ENCODE results near the gene IGLL1. TPM values are rescaled to one million over a fixed set of nuclear protein-coding genes. Genes with fewer than 3 reads are reported as not detected.
A peak's percentile ranks its signal among the peaks of the same experiment; 100 is the strongest.
"Not testable (repeated sequence)": the region's sequence is repeated elsewhere in the genome, so short reads cannot be mapped to it uniquely, and the experiment has no call there.

The IGLL1 gene
- polyA plus RNA-seq, 1 of the 3 experiments (the other 2 are of a cell fraction): not detected

DNA sequence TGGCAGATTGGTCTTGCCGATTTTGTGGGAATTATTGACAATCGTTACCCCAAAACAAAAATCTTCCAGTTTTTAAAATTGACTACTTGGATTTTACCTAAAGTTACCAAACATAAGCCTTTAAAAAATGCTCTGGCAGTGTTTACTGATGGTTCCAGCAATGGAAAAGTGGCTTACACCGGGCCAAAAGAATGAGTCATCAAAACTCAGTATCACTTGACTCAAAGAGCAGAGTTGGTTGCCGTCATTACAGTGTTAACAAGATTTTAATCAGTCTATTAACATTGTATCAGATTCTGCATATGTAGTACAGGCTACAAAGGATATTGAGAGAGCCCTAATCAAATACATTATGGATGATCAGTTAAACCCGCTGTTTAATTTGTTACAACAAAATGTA, 37.2 kb downstream of the IGLL1 start (continued):
- TF ChIP-seq JUND (IDR thresholded peaks at IDR 0.05) (peak; percentile 25; the same call in 1 of the 2 replicates), RFX5 (IDR thresholded peaks at IDR 0.05; ENCODE audit: low read length) (no peak), ELF1 (IDR thresholded peaks at IDR 0.05) (no peak), FOSL2 (IDR thresholded peaks at IDR 0.05; ENCODE audit: borderline replicate concordance, low read depth) (peak; percentile 42; the same call in 1 of the 2 replicates)
- TF ChIP-seq, protein P1, sequence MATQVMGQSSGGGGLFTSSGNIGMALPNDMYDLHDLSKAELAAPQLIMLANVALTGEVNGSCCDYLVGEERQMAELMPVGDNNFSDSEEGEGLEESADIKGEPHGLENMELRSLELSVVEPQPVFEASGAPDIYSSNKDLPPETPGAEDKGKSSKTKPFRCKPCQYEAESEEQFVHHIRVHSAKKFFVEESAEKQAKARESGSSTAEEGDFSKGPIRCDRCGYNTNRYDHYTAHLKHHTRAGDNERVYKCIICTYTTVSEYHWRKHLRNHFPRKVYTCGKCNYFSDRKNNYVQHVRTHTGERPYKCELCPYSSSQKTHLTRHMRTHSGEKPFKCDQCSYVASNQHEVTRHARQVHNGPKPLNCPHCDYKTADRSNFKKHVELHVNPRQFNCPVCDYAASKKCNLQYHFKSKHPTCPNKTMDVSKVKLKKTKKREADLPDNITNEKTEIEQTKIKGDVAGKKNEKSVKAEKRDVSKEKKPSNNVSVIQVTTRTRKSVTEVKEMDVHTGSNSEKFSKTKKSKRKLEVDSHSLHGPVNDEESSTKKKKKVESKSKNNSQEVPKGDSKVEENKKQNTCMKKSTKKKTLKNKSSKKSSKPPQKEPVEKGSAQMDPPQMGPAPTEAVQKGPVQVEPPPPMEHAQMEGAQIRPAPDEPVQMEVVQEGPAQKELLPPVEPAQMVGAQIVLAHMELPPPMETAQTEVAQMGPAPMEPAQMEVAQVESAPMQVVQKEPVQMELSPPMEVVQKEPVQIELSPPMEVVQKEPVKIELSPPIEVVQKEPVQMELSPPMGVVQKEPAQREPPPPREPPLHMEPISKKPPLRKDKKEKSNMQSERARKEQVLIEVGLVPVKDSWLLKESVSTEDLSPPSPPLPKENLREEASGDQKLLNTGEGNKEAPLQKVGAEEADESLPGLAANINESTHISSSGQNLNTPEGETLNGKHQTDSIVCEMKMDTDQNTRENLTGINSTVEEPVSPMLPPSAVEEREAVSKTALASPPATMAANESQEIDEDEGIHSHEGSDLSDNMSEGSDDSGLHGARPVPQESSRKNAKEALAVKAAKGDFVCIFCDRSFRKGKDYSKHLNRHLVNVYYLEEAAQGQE (IDR thresholded peaks at IDR 0.05; ENCODE audit: low read depth, low read length): no peak

DNA sequence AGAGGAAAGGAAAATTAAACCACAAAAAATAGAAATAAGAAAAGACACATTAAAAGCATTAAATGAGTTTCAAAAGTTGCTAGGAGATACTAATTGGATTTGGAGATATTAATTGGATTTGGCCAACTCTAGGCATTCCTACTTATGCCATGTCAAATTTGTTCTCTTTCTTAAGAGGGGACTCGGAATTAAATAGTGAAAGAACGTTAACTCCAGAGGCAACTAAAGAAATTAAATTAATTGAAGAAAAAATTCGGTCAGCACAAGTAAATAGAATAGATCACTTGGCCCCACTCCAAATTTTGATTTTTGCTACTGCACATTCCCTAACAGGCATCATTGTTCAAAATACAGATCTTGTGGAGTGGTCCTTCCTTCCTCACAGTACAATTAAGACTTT, 37.7 kb downstream of the IGLL1 start:
- H2AFZ ChIP-seq (ENCODE audit: low read depth); POLR2A ChIA-PET; H3K36me3 ChIP-seq (replicated peaks in 1 of 2; ENCODE audit: control insufficient read depth in 1 of 2, insufficient read depth in 2 of 2, low read length in 1 of 2); H3K9ac ChIP-seq; H3K4me2 ChIP-seq; DNase-seq; H3K27ac ChIP-seq (ENCODE audit: low read depth in 2 of 2, low read length in 1 of 2); H3K9me2 ChIP-seq; H4K20me1 ChIP-seq (ENCODE audit: insufficient read depth); H3K79me2 ChIP-seq (ENCODE audit: insufficient read depth); H3K9me3 ChIP-seq; H3K4me3 ChIP-seq (ENCODE audit: low read depth in 2 of 2, low read length in 1 of 2); H3F3A ChIP-seq (replicated peaks; ENCODE audit: insufficient read depth); H3K27me3 ChIP-seq (ENCODE audit: insufficient read depth): not testable (repeated sequence)
- peaks cover 5 to 14% of the 10 kb centered on the region in 2 experiments; a peak in 3 of 4 replicates for H3K4me1 ChIP-seq (ENCODE audit: control insufficient read depth in 1 of 2, insufficient read depth in 2 of 2, low read depth in 1 of 2, low read length in 1 of 2)
- WGBS (ENCODE audit: low lambda C conversion rate): 6% methylated on average over 3 of the region's 3 CpGs
- CTCF ChIA-PET: interaction anchor here (1.5 to 4.2 kb wide), 2 partner anchors 42 to 48 kb away, joined by 4 to 49 read pairs; no protein-coding TSS in a partner anchor

DNA sequence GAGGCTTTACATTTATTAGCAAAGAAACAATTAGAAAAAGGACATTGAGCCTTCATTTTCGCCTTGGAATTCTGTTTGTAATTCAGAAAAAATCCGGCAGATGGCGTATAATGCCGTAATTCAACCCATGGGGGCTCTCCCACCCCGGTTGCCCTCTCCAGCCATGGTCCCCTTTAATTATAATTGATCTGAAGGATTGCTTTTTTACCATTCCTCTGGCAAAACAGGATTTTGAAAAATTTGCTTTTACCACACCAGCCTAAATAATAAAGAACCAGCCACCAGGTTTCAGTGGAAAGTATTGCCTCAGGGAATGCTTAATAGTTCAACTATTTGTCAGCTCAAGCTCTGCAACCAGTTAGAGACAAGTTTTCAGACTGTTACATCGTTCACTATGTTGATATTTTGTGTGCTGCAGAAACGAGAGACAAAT, 38.2 kb downstream of the IGLL1 start:
- CTCF ChIA-PET: interaction anchor here (0.9 to 4.2 kb wide), 4 partner anchors 42 to 52 kb away, joined by 3 to 49 read pairs (median 8); no protein-coding TSS in a partner anchor
- TF ChIP-seq RAD21 (IDR thresholded peaks at IDR 0.05; ENCODE audit: low read length) (peak; percentile 67), SMC3 (IDR thresholded peaks at IDR 0.05; ENCODE audit: low read depth, low read length) (peak; percentile 60)
- TF ChIP-seq, protein P2, sequence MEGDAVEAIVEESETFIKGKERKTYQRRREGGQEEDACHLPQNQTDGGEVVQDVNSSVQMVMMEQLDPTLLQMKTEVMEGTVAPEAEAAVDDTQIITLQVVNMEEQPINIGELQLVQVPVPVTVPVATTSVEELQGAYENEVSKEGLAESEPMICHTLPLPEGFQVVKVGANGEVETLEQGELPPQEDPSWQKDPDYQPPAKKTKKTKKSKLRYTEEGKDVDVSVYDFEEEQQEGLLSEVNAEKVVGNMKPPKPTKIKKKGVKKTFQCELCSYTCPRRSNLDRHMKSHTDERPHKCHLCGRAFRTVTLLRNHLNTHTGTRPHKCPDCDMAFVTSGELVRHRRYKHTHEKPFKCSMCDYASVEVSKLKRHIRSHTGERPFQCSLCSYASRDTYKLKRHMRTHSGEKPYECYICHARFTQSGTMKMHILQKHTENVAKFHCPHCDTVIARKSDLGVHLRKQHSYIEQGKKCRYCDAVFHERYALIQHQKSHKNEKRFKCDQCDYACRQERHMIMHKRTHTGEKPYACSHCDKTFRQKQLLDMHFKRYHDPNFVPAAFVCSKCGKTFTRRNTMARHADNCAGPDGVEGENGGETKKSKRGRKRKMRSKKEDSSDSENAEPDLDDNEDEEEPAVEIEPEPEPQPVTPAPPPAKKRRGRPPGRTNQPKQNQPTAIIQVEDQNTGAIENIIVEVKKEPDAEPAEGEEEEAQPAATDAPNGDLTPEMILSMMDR (IDR thresholded peaks at IDR 0.05): peak; percentile 76
- H3K4me2 ChIP-seq; H3K9me3 ChIP-seq; H3K9me2 ChIP-seq; H3K27me3 ChIP-seq (ENCODE audit: insufficient read depth); H4K20me1 ChIP-seq (ENCODE audit: insufficient read depth); POLR2A ChIA-PET; H3K36me3 ChIP-seq (replicated peaks in 1 of 2; ENCODE audit: control insufficient read depth in 1 of 2, insufficient read depth in 2 of 2, low read length in 1 of 2); H3K9ac ChIP-seq; H3K79me2 ChIP-seq (ENCODE audit: insufficient read depth); DNase-seq; H3K27ac ChIP-seq (ENCODE audit: low read depth in 2 of 2, low read length in 1 of 2); H3F3A ChIP-seq (replicated peaks; ENCODE audit: insufficient read depth); H2AFZ ChIP-seq (ENCODE audit: low read depth): not testable (repeated sequence)
- H3K4me3 ChIP-seq (ENCODE audit: low read depth in 2 of 2, low read length in 1 of 2): peak overlapping the region in 1 of 2 experiments; percentile 17; a peak in 1 of 4 replicates
- WGBS (ENCODE audit: low lambda C conversion rate): 5% methylated on average over 7 of the region's 7 CpGs
- H3K4me1 ChIP-seq (ENCODE audit: control insufficient read depth in 1 of 2, insufficient read depth in 2 of 2, low read depth in 1 of 2, low read length in 1 of 2): peaks cover 5 to 14% of the 10 kb centered on the region in 2 experiments; a peak in 3 of 4 replicates

DNA sequence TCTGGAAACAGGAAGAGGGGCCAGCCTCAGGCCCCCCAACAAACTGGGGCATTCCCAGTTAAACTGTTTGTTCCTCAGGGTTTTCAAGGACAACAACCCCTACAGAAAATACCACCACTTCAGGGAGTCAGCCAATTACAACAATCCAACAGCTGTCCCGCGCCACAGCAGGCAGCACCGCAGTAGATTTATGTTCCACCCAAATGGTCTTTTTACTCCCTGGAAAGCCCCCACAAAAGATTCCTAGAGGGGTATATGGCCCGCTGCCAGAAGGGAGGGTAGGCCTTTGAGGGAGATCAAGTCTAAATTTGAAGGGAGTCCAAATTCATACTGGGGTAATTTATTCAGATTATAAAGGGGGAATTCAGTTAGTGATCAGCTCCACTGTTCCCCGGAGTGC, 39.3 kb downstream of the IGLL1 start:
- 40% methylated on average over 5 of the region's 5 CpGs for WGBS (ENCODE audit: low lambda C conversion rate)

DNA sequence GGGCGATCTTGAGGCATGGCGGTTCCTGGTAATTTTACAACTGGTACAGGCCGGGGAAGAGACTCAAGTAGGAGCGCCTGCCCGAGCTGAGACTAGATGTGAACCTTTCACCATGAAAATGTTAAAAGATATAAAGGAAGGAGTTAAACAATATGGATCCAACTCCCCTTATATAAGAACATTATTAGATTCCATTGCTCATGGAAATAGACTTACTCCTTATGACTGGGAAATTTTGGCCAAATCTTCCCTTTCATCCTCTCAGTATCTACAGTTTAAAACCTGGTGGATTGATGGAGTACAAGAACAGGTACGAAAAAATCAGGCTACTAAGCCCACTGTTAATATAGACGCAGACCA, 40.3 kb downstream of the IGLL1 start:
- H3K9me3 ChIP-seq; H3K27ac ChIP-seq (ENCODE audit: low read depth in 2 of 2, low read length in 1 of 2); H2AFZ ChIP-seq (ENCODE audit: low read depth); H3K9me2 ChIP-seq; H3K79me2 ChIP-seq (ENCODE audit: insufficient read depth); H3K9ac ChIP-seq; H4K20me1 ChIP-seq (ENCODE audit: insufficient read depth); H3K27me3 ChIP-seq (ENCODE audit: insufficient read depth); H3F3A ChIP-seq (replicated peaks; ENCODE audit: insufficient read depth); H3K4me2 ChIP-seq; H3K36me3 ChIP-seq (replicated peaks in 1 of 2; ENCODE audit: control insufficient read depth in 1 of 2, insufficient read depth in 2 of 2, low read length in 1 of 2); DNase-seq; POLR2A ChIA-PET: not testable (repeated sequence)
- Histone ChIP-seq H3K4me3 (ENCODE audit: low read depth in 2 of 2, low read length in 1 of 2) (peak overlapping the region in 1 of 2 experiments; percentile 41; a peak in 1 of 4 replicates), H3K4me1 (ENCODE audit: control insufficient read depth in 1 of 2, insufficient read depth in 2 of 2, low read depth in 1 of 2, low read length in 1 of 2) (peaks cover 5 to 14% of the 10 kb centered on the region in 2 experiments; a peak in 3 of 4 replicates)
- WGBS (ENCODE audit: low lambda C conversion rate): 30% methylated on average over 6 of the region's 7 CpGs
- CTCF ChIA-PET: interaction anchor here (0.6 to 4.2 kb wide), 10 partner anchors 9 to 580 kb away, joined by 3 to 49 read pairs (median 6); no protein-coding TSS in a partner anchor

More for the DNA sequence above, 39.3 kb downstream of the IGLL1 start:
- H3K9me3 ChIP-seq; H3K4me2 ChIP-seq; H2AFZ ChIP-seq (ENCODE audit: low read depth); H3K79me2 ChIP-seq (ENCODE audit: insufficient read depth); H4K20me1 ChIP-seq (ENCODE audit: insufficient read depth); H3K9me2 ChIP-seq; H3K27ac ChIP-seq (ENCODE audit: low read depth in 2 of 2, low read length in 1 of 2); H3K27me3 ChIP-seq (ENCODE audit: insufficient read depth); DNase-seq; H3K4me3 ChIP-seq (ENCODE audit: low read depth in 2 of 2, low read length in 1 of 2); H3K9ac ChIP-seq; POLR2A ChIA-PET; H3F3A ChIP-seq (replicated peaks; ENCODE audit: insufficient read depth); H3K36me3 ChIP-seq (replicated peaks in 1 of 2; ENCODE audit: control insufficient read depth in 1 of 2, insufficient read depth in 2 of 2, low read length in 1 of 2): not testable (repeated sequence)
- CTCF ChIA-PET: interaction anchor here (0.6 to 4.2 kb wide), 9 partner anchors 18 to 309 kb away, joined by 3 to 49 read pairs (median 3); no protein-coding TSS in a partner anchor
- H3K4me1 ChIP-seq (ENCODE audit: control insufficient read depth in 1 of 2, insufficient read depth in 2 of 2, low read depth in 1 of 2, low read length in 1 of 2): peaks cover 5 to 14% of the 10 kb centered on the region in 2 experiments; a peak in 3 of 4 replicates

Data from SK-N-SH (cell line).